Measurements from ENCODE around the gene TCAF1. TPM values are rescaled to one million over a fixed set of nuclear protein-coding genes. Genes with fewer than 3 reads are reported as not detected.

TCAF1 gene
- total and polyA plus RNA-seq, 4 donors = 10.1 to 65.8 (median 24.7) TPM

DNA sequence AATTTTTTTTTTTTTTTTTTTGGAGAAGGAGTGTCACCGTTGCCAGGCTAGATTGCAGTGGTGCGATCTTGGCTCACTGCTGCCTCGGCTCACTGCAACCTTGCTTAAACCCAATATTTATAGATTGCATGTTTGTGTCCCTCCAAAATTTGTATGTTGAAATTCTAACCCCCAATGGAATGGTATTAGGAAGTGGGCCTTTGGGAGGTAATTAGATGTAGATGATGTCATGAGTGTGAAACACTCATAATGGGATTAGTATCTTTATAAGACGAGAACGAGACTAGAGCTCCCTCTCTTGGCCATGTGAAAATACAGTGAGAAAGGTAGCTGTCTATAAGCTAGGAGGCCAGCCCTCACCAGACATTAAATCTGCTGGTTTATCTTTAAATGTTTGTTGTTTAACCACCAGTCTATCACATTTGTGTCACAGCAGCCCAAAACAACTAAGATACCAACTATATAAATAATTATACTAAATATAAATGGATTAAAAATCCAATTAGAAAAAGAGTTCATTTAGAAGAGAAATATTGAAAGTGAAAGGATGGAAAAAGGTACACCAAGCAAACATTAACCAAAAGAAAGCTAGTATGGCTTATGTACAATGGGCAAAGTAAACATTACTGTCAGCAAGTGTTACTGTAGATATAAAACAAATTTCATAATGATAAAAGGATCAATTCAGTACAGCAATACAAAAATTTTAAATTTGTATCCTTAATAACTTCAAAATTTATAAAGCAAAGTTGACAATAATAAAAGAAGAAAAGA, 9.3 kb downstream of the TCAF1 start:
- Histone ChIP-seq H3K9me3 (ENCODE audit: control insufficient read depth in 4 of 4, insufficient read depth in 3 of 4, low read length in 3 of 4) (peaks cover 0 to 9% (median 0%) of the 10 kb centered on the region in 4 donors), H3K27me3 (ENCODE audit: control insufficient read depth in 3 of 3, insufficient read depth in 3 of 3, low read length in 2 of 3) (no peaks in the 10 kb centered on the region), H3K9ac (ENCODE audit: insufficient read depth in 1 of 2, low read length in 2 of 2) (no peak overlapping the region), H3K36me3 (ENCODE audit: control insufficient read depth in 4 of 4, insufficient read depth in 4 of 4, low read length in 4 of 4) (peaks cover 0 to 4% (median 0%) of the 10 kb centered on the region in 4 donors), H3K27ac (ENCODE audit: low read depth in 1 of 2, low read length in 1 of 2) (no peak overlapping the region), H3K4me1 (ENCODE audit: control insufficient read depth in 5 of 5, insufficient read depth in 5 of 5, low read length in 5 of 5) (no peaks in the 10 kb centered on the region), H3K4me3 (no peak overlapping the region)
- DNase-seq (no peak), ATAC-seq (ENCODE audit: insufficient read depth, low FRiP score) (no peak)
- TF ChIP-seq, protein P1, sequence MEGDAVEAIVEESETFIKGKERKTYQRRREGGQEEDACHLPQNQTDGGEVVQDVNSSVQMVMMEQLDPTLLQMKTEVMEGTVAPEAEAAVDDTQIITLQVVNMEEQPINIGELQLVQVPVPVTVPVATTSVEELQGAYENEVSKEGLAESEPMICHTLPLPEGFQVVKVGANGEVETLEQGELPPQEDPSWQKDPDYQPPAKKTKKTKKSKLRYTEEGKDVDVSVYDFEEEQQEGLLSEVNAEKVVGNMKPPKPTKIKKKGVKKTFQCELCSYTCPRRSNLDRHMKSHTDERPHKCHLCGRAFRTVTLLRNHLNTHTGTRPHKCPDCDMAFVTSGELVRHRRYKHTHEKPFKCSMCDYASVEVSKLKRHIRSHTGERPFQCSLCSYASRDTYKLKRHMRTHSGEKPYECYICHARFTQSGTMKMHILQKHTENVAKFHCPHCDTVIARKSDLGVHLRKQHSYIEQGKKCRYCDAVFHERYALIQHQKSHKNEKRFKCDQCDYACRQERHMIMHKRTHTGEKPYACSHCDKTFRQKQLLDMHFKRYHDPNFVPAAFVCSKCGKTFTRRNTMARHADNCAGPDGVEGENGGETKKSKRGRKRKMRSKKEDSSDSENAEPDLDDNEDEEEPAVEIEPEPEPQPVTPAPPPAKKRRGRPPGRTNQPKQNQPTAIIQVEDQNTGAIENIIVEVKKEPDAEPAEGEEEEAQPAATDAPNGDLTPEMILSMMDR (IDR thresholded peaks at IDR 0.05; ENCODE audit: control extremely low read depth, extremely low read depth) = no peak
- 86 to 93% methylated on average over 5 of the region's 5 CpGs for WGBS, 2 donors

DNA sequence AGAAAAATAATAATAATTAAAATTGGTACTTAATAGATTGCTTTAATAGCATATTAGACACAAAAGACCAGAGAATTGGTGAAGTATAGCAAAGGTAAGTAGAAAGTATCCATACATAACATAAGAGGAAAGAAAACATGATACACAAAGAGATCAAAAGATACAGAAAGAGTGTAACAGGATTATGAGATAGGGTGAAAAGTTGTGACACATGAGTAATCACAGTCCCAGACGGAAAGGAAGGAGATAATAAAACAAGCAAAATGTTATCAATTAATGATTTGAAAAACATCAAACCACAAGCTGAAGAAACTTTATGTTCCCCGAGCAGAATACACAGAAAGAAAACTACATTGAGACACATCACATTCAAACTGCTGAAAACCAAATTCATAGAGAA, 10.5 kb downstream of the TCAF1 start:
- DNase-seq (no peak), ATAC-seq (ENCODE audit: insufficient read depth, low FRiP score) (no peak)
- H3K9me3 ChIP-seq (ENCODE audit: control insufficient read depth in 4 of 4, insufficient read depth in 3 of 4, low read length in 3 of 4) = peaks cover 0 to 9% (median 0%) of the 10 kb centered on the region in 4 donors
- no peak overlapping the region for H3K4me3 ChIP-seq
- no peaks in the 10 kb centered on the region for H3K27me3 ChIP-seq (ENCODE audit: control insufficient read depth in 3 of 3, insufficient read depth in 3 of 3, low read length in 2 of 3)
- 66 to 84% methylated on average over 2 of the region's 2 CpGs for WGBS, 2 donors
- H3K4me1 ChIP-seq (ENCODE audit: control insufficient read depth in 5 of 5, insufficient read depth in 5 of 5, low read length in 5 of 5) = peaks cover 0 to 5% (median 0%) of the 10 kb centered on the region in 5 donors
- H3K9ac ChIP-seq (ENCODE audit: insufficient read depth in 1 of 2, low read length in 2 of 2) = no peak overlapping the region
- TF ChIP-seq, protein P1 (IDR thresholded peaks at IDR 0.05; ENCODE audit: control extremely low read depth, extremely low read depth) = no peak
- peaks cover 0 to 4% (median 0%) of the 10 kb centered on the region in 4 donors for H3K36me3 ChIP-seq (ENCODE audit: control insufficient read depth in 4 of 4, insufficient read depth in 4 of 4, low read length in 4 of 4)
- H3K27ac ChIP-seq (ENCODE audit: low read depth in 1 of 2, low read length in 1 of 2) = no peak overlapping the region

DNA sequence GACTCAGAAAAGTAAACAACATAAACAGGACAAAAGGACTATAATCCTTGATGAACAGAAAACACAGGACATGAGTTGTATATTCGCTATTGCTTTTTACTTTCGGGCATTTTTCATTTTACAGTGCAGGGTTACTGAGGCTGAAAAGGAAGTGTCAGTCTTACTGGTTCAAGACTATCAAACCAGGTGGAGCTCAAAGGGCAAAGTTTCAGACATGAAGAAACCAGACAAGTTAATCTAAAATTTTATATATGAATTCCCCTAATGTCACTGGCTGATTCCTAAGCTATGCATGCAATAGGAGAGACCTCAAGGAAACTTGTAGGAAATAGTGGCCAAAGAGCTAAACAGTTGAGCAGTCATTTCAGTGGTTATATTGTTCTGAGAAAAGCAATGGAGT, 11.4 kb downstream of the TCAF1 start:
- Histone ChIP-seq H3K4me3 (no peak overlapping the region), H3K27ac (ENCODE audit: low read depth in 1 of 2, low read length in 1 of 2) (no peak overlapping the region), H3K27me3 (ENCODE audit: control insufficient read depth in 3 of 3, insufficient read depth in 3 of 3, low read length in 2 of 3) (no peaks in the 10 kb centered on the region), H3K9ac (ENCODE audit: insufficient read depth in 1 of 2, low read length in 2 of 2) (no peak overlapping the region), H3K9me3 (ENCODE audit: control insufficient read depth in 4 of 4, insufficient read depth in 3 of 4, low read length in 3 of 4) (peaks cover 0 to 9% (median 0%) of the 10 kb centered on the region in 4 donors), H3K36me3 (ENCODE audit: control insufficient read depth in 4 of 4, insufficient read depth in 4 of 4, low read length in 4 of 4) (peaks cover 0 to 4% (median 0%) of the 10 kb centered on the region in 4 donors), H3K4me1 (ENCODE audit: control insufficient read depth in 5 of 5, insufficient read depth in 5 of 5, low read length in 5 of 5) (peaks cover 0 to 11% (median 0%) of the 10 kb centered on the region in 5 donors)
- 99 to 100% methylated on average over 2 of the region's 2 CpGs for WGBS, 2 donors
- no peak for ATAC-seq (ENCODE audit: insufficient read depth, low FRiP score)
- no peak for DNase-seq
- TF ChIP-seq, protein P1 (IDR thresholded peaks at IDR 0.05; ENCODE audit: control extremely low read depth, extremely low read depth) = no peak

All from lung (tissue), 12 donors.